Measurements from ENCODE around the gene TTYH3.
A peak's percentile ranks its signal among the peaks of the same experiment; 100 is the strongest.

TTYH3 gene

DNA sequence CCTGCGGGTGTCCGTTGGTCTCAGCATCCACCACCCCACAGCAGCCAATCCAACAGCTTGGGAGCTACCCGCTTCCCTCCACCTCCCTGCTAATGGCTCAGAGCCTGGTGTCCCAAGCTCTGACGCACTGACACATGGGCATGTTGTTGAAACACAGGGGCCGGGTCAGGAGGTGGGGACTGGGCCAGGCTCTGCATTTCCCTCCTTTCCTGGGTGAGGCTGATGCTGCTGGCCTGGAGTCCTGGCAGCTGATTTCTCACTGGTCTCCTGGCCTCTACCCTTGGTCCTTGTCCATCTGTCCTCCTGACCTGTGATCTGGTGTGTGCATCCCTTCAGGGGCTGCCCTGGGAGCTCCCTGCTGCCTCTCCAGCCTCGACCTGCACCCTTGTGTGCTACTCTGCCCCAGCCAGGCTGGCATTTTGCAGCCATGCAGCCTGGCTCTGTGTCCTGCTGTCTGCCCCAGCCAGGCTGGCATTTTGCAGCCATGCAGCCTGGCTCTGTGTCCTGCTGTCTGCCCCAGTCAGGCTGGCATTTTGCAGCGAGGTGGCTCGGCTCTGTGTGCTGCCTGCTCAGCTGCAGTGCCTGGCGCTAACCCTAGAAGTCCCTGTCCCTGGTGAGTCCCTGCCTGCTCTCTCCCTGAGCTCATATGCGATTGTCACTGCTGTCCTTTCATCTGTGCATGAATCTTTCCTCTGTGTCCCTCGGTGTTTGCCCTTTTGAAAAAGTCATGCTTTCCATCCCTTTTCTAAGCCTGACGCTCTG lies 70.2 kb downstream of the TTYH3 start:
- DNase-seq (ENCODE audit: low read depth in 3 of 3, low spot score in 1 of 3), result no peak

GRCh38 chr7:2702594-2702957 lies 70.8 kb downstream of the TTYH3 start:
- DNase-seq (ENCODE audit: low read depth in 3 of 3, low spot score in 1 of 3), result no peak

DNA sequence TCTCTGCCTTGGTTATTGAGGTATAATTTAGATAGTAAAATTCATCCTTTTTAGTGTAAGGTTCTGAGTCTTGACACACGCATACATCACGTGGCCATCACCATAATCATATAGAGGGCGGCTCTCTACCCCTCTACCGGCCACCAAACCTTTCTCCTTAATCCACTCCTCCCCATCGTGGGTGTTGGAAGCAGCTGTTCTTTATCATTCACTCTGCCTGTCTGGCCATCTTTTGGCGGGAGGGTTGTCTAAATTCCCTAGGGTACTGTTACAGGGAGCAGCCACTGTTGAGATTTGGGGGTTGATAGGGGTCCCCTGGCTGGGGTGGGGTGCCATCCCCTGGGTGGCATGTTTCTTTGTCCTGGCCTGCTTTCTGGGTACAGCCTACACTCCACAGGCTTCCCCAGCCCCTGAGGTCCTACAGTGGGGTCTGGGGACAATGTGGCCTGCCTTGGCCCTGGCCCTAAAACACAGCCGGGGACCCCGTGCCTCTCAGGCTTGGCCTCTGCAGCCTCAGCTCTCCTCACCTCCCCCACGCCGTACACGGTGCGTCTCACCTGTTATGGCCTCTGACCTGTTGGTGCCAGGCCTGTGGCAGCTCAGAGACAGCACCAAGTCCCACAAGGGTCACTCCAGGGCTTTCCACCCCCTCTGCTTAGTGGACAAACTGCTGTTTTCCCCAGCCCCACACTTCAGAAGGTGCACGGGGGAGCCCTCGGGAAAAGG lies 73.7 kb downstream of the TTYH3 start:
- no peak for DNase-seq (ENCODE audit: low read depth in 3 of 3, low spot score in 1 of 3)

DNA sequence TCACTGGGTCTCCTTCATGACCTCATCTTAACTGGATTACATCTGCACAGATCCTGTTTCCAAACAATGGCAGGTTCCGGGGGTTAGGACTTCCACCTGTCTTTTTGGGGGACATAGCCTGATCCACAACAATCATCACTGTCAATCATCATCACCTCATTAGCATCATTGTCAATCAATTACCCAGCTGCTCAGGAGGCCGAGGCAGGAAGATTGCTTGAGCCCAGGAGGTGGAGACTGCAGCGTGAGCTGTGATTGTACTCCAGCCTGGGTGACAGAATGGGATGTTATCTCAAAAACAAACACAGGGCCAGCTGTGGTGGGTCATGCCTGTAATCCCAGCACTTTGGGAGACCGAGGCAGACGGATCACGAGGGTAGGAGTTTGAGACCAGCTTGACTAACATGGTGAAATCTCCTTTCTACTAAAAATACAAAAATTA lies 74.9 kb downstream of the TTYH3 start:
- no peak for DNase-seq (ENCODE audit: low read depth in 3 of 3, low spot score in 1 of 3)

DNA sequence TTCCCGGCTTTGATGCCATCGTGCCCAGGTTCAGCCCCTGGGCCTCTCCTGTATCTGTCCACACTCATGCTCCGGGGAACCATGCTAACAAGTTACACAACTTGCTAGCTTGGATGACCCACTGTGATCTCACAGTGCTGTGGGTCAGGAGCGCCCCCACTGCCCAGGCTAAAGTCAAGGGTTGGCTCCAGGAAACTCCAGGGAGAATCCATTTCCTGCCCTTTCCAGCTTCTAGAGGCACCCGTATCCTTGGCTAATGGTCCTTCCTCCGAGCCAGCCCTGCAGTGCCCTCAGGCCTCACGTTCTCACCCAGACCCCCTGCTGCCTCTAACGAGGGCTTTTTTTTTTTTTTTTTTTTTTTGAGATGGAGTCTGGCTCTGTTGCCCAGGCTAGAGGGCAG lies 75.7 kb downstream of the TTYH3 start:
- no peak for DNase-seq (ENCODE audit: low read depth in 3 of 3, low spot score in 1 of 3)

GRCh38 chr7:2708041-2708440 lies 76.3 kb downstream of the TTYH3 start:
- DNase-seq (ENCODE audit: low read depth in 3 of 3, low spot score in 1 of 3), result no peak

DNA sequence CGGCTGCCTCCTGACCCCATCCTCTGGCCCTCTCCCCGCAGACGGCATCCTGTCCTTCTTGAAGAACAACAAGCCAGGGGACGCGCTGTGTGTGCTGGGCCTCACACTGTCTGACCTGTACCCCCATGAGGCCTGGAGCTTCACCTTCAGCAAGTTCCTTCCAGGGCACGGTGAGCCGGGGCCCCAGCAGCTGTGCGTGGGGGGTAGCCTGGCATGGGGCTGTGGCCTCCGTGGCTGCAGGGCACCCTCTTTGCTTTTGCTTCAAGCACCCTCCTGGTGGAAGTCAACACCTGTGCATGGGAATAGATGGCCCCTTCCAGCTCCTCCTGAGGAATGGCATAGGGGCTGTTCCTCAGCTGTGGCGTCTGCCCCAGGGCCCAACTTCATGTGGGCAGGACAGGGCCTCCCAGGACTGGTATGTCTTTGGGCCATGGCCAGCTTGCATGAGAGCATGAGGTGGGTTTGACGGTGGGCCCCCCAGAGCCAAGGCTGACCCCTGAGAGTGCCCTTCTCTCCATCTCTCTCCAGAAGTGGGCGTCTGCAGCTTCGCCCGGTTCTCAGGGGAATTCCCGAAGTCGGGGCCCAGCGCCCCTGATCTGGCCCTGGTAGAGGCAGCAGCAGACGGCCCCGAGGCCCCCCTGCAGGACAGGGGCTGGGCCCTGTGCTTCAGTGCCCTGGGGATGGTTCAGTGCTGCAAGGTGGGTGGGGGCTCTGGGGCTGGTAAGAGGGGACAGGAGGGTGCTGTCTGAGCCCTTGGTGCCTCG lies 76.9 kb downstream of the TTYH3 start:
- DNase-seq (ENCODE audit: low read depth in 3 of 3, low spot score in 1 of 3), result no peak

GRCh38 chr7:2709553-2710285 lies 77.9 kb downstream of the TTYH3 start:
- peak; percentile 43 to 70 (median 55) for DNase-seq (ENCODE audit: low read depth in 3 of 3, low spot score in 1 of 3)

GRCh38 chr7:2710286-2710655 lies 78.5 kb downstream of the TTYH3 start:
- peak; percentile 28 to 48 (median 29) for DNase-seq (ENCODE audit: low read depth in 3 of 3, low spot score in 1 of 3)

DNA sequence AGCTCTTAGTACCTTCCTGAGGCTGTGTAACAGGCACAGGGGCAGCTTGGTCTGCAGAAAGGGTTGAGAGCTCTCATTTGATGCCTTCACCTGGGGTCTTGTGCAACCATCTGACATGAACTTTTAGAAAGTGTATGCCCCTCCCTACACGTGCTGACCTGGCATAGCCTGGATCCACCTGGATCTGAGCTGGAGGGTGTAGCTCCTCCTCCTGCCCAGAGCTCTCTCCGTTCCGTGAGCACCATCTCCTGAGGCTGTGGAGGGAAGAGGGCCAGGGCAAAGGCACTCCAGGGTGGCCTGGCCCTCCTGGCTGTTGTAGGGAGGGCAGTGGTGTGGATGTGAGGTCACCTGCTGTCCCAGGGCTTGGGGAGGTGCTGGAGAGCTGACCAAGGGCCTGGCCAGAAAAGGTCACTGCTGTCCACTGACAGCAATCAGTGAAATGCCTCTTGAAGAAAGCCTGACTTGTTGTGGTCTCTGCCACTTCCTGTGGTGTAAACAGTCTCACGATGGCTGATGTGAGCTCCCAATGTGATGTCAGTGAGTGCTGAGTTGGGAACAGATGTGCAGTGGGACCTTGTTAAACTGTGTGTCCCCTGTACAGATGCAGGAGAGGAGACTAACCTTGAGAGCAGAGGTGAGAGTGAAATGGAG lies 79.2 kb downstream of the TTYH3 start:
- no peak for DNase-seq (ENCODE audit: low read depth in 3 of 3, low spot score in 1 of 3)

GRCh38 chr7:2711895-2712675 lies 80.3 kb downstream of the TTYH3 start:
- no peak for DNase-seq (ENCODE audit: low read depth in 3 of 3, low spot score in 1 of 3)

DNA sequence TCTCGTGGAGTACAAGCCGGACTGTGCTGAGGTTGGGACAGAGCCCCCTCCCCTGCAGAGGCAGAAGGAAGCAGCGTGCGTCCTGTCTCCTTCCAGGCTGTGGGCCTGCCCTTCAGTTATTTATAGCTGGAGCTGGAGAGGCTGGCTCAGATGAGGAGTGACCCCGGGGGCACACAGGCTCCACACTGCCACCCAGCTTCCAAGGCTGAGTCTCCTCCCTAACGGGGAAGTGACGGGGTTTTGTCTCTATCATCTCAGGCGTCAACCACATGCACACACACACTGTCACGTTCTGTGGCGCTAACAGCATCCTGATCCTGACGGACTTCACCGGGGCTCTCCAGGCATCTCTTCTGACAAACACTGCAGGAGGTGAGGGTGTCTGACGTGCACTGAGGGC lies 81.6 kb downstream of the TTYH3 start:
- no peak for DNase-seq (ENCODE audit: low read depth in 3 of 3, low spot score in 1 of 3)

GRCh38 chr7:2713978-2714377 lies 82.2 kb downstream of the TTYH3 start:
- DNase-seq (ENCODE audit: low read depth in 3 of 3, low spot score in 1 of 3), result no peak

Data from stimulated activated CD4-positive, alpha-beta T cell treated with anti-CD3 and anti-CD28 coated beads, TNF-alpha, amount 100 ng/mL, for 1 hour (primary cell).